ENCODE data around the gene HLA-DPA1. TPM values are rescaled to one million over a fixed set of nuclear protein-coding genes. Genes with fewer than 3 reads are reported as not detected.

Gene HLA-DPA1
- total RNA-seq, 1 experiment from 2014 or later = not detected

- intact Hi-C loops (cut with micrococcal nuclease) = no loop called here
- Mint-ChIP-seq H3K36me3 (ENCODE audit: insufficient read depth, unreplicated experiment) (no peaks in the 10 kb centered on the region), H3K9me3 (ENCODE audit: unreplicated experiment) (peaks cover 4% of the 10 kb centered on the region), H3K4me1 (ENCODE audit: insufficient read depth, unreplicated experiment) (no peaks in the 10 kb centered on the region), H3K27me3 (ENCODE audit: insufficient read depth, unreplicated experiment) (peaks cover 94% of the 10 kb centered on the region), H3K27ac (ENCODE audit: low read depth, unreplicated experiment) (no peak overlapping the region), H3K4me3 (ENCODE audit: unreplicated experiment) (no peak overlapping the region)
- no TSS peak for BruUV-seq (replicated peaks)
- POLR2A ChIA-PET = no interaction called here
- DNase-seq (ENCODE audit: unreplicated experiment) = no peak
- TF ChIP-seq CTCF (IDR thresholded peaks at IDR 0.05; ENCODE audit: unreplicated experiment) = no peak
- CTCF ChIA-PET = interaction anchor here (0.6 to 1.9 kb wide), 2 partner anchors 13 to 834 kb away, joined by 4 to 8 read pairs; no protein-coding TSS in a partner anchor
These were observed 43.9 kb downstream of the HLA-DPA1 start for GRCh38 chr6:33029328-33030184.

GRCh38 chr6:33028220-33028849 is 45.1 kb downstream of the HLA-DPA1 start:
- Mint-ChIP-seq H3K9me3 (ENCODE audit: unreplicated experiment) (no peaks in the 10 kb centered on the region), H3K4me1 (ENCODE audit: insufficient read depth, unreplicated experiment) (no peaks in the 10 kb centered on the region), H3K27ac (ENCODE audit: low read depth, unreplicated experiment) (no peak overlapping the region), H3K27me3 (ENCODE audit: insufficient read depth, unreplicated experiment) (peaks cover 87% of the 10 kb centered on the region), H3K36me3 (ENCODE audit: insufficient read depth, unreplicated experiment) (no peaks in the 10 kb centered on the region), H3K4me3 (ENCODE audit: unreplicated experiment) (no peak overlapping the region)
- CTCF ChIA-PET = interaction anchor here (1.9 kb wide), 1 partner anchor 12 kb away, joined by 8 read pairs; no protein-coding TSS in a partner anchor
- TF ChIP-seq CTCF (IDR thresholded peaks at IDR 0.05; ENCODE audit: unreplicated experiment) = no peak
- intact Hi-C loops (cut with micrococcal nuclease) = no loop called here
- BruUV-seq (replicated peaks) = no TSS peak
- no peak for DNase-seq (ENCODE audit: unreplicated experiment)
- POLR2A ChIA-PET = no interaction called here

GRCh38 chr6:33024521-33024920 is 48.9 kb downstream of the HLA-DPA1 start:
- intact Hi-C loops (cut with micrococcal nuclease) = no loop called here
- no peak for TF ChIP-seq CTCF (IDR thresholded peaks at IDR 0.05; ENCODE audit: unreplicated experiment)
- BruUV-seq (replicated peaks) = no TSS peak
- H3K4me1 Mint-ChIP-seq (ENCODE audit: insufficient read depth, unreplicated experiment) = no peaks in the 10 kb centered on the region
- POLR2A ChIA-PET = no interaction called here
- no peaks in the 10 kb centered on the region for H3K9me3 Mint-ChIP-seq (ENCODE audit: unreplicated experiment)
- CTCF ChIA-PET = interaction anchor here (0.6 to 1.7 kb wide), 3 partner anchors 9 to 1104 kb away, joined by 4 to 7 read pairs (median 4); no protein-coding TSS in a partner anchor
- no peak overlapping the region for H3K27ac Mint-ChIP-seq (ENCODE audit: low read depth, unreplicated experiment)
- peaks cover 65% of the 10 kb centered on the region for H3K27me3 Mint-ChIP-seq (ENCODE audit: insufficient read depth, unreplicated experiment)
- H3K36me3 Mint-ChIP-seq (ENCODE audit: insufficient read depth, unreplicated experiment) = no peaks in the 10 kb centered on the region
- no peak for DNase-seq (ENCODE audit: unreplicated experiment)
- H3K4me3 Mint-ChIP-seq (ENCODE audit: unreplicated experiment) = no peak overlapping the region

- intact Hi-C loops (cut with micrococcal nuclease) = no loop called here
- Mint-ChIP-seq H3K36me3 (ENCODE audit: insufficient read depth, unreplicated experiment) (no peaks in the 10 kb centered on the region), H3K4me1 (ENCODE audit: insufficient read depth, unreplicated experiment) (no peaks in the 10 kb centered on the region), H3K27me3 (ENCODE audit: insufficient read depth, unreplicated experiment) (peaks cover 65% of the 10 kb centered on the region), H3K4me3 (ENCODE audit: unreplicated experiment) (no peak overlapping the region), H3K9me3 (ENCODE audit: unreplicated experiment) (no peaks in the 10 kb centered on the region), H3K27ac (ENCODE audit: low read depth, unreplicated experiment) (no peak overlapping the region)
- ChIA-PET CTCF (no interaction called here), POLR2A (no interaction called here)
- BruUV-seq (replicated peaks) = no TSS peak
- no peak for TF ChIP-seq CTCF (IDR thresholded peaks at IDR 0.05; ENCODE audit: unreplicated experiment)
- no peak for DNase-seq (ENCODE audit: unreplicated experiment)
These were observed 49.9 kb downstream of the HLA-DPA1 start for GRCh38 chr6:33023536-33023935.
